Cardiac fibroblast (primary cell): ENCODE results near the gene TRABD2B.

Experiments used
- DNase-seq, 2 donors: peaks; one replicate each; pipeline versions ENCODE4 v3.0.0 to v3.0.0-alpha.2; 2010; ENCODE audit warnings: low read depth in 2 of 2
- H3K4me3 ChIP-seq, 2 donors: replicated peaks in 1 of 2; 1 replicate in 1 of 2; 2 replicates in 1 of 2; pipeline ENCODE4 v1.5.1; 2011; ENCODE audit warnings: low read depth in 2 of 2, low read length in 2 of 2, mild to moderate bottlenecking in 2 of 2, moderate library complexity in 1 of 2
- CTCF ChIP-seq: IDR thresholded peaks from one replicate; pipeline ENCODE4 v1.5.1; 2011; ENCODE audit warnings: low read depth, mild to moderate bottlenecking, low read length, inconsistent platforms

TRABD2B gene

GRCh38 chr1:47759936-47760629, 237.1 kb downstream of the TRABD2B start:
- H3K4me3 ChIP-seq, result no peak overlapping the region
- no peak for TF ChIP-seq CTCF
- no peak for DNase-seq

DNA sequence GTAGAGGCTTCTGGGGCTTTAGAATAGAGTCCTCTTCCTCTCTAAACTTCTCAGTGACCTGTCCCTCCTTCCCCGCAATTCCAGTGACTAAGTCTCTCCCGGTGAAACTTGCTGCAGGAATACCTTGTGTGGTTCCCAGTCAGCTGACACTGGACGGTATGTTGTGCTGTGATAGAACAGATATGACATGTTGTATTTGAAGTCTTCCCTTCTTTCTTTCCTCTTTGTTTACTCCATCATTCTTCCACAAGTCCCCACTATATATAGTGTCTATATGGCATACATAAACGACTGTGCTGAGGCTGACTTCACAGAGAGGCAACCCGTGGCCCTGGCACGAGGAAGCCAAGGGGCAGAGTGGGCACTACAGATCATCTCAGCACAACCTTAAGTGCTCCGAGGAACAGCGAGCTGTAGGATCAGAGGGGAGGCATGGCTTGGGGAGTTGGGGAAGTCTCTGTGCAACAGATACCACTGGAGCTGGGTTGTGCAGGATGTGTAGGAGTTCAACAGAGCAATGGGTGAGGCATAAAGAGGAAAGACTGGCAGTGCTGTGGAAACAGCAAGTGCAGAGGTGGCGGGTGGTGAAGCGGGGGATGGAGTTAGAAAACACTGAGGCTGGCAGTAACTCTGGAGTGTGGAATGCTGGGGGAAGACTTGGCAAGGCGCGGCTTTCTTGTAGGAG, 237.8 kb downstream of the TRABD2B start:
- DNase-seq, result no peak
- TF ChIP-seq CTCF, result no peak
- no peak overlapping the region for H3K4me3 ChIP-seq

GRCh38 chr1:47758341-47759250, 238.6 kb downstream of the TRABD2B start:
- H3K4me3 ChIP-seq, result no peak overlapping the region
- peak; percentile 13 to 44 for DNase-seq
- no peak for TF ChIP-seq CTCF

- H3K4me3 ChIP-seq, result no peak overlapping the region
- no peak for TF ChIP-seq CTCF
- DNase-seq, result no peak
Observed at GRCh38 chr1:47757226-47757975, 239.8 kb downstream of the TRABD2B start.

DNA sequence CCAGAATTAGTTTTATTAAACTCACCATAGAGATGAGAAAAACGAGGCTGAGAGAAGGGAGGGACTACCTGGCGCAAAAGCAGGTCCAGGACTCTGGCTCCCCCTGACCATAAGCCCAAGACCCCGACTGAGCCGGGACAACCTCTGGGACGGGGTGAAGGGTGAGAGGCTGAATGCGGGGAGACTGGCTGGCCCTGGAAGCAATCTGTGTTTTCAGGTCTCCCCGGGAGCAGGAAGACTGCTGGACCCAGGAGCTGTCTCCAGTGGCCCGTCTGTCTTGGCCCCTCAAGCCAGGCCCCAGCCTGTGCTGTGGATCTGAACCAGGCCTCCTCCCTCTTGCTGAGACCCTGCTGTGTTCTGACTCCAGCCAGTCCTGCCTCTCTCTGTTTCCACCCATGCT, 240.8 kb downstream of the TRABD2B start:
- TF ChIP-seq CTCF, result no peak
- no peak overlapping the region for H3K4me3 ChIP-seq
- DNase-seq, result no peak

GRCh38 chr1:47756006-47756405, 241.2 kb downstream of the TRABD2B start:
- no peak for TF ChIP-seq CTCF
- DNase-seq, result no peak
- H3K4me3 ChIP-seq, result no peak overlapping the region
